HG03571 (cell line): ENCODE data around the gene C20orf96.
"Not testable (repeated sequence)": the region's sequence is repeated elsewhere in the genome, so short reads cannot be mapped to it uniquely, and the experiment has no call there.

Experiments
- ATAC-seq: cut with Tn5 transposase; IDR thresholded peaks from one replicate; pipeline ENCODE4 v1.9.1; 2021; ENCODE audit not compliant: unreplicated experiment

Gene C20orf96

DNA sequence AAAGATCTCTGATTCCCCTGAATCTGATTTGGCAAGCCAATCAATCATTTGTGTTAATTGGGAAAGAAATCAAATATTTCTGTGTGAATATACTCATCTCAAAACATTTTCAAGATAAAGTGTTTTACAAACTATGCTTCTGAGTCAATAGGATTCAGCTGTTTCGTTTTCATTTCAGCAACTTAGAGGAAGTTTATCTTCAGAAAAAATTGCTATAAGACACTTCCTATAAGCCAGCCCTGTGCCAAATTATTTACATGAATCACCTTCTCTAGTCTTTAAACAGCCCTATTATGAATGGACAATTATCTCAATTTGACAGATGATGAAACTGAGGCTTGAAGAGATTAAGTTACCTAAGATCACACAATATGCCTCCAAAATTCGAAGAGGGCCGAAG, 52.6 kb downstream of the C20orf96 start:
- no peak for ATAC-seq

DNA sequence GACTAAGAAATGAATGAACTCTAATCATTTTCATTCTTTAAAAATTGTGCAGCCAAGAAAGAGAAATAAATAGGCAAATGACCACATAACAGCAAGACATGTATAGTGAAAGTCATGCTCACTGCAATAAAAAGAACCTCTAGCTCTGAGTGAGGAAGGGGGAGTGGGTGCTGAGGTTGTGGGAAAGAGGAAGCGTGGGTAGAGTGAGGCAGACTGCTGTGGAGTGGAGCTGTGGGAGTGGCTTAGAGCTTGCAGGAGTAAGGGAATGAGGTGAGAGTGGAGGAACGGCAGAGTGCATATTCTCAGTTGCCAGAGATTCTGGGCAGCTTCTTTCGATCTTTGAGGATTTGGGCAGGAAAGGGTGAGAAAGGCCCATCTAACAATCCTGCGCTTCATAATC, 53.1 kb downstream of the C20orf96 start:
- no peak for ATAC-seq

GRCh38 chr20:235891-236290, 54.7 kb downstream of the C20orf96 start:
- no peak for ATAC-seq

DNA sequence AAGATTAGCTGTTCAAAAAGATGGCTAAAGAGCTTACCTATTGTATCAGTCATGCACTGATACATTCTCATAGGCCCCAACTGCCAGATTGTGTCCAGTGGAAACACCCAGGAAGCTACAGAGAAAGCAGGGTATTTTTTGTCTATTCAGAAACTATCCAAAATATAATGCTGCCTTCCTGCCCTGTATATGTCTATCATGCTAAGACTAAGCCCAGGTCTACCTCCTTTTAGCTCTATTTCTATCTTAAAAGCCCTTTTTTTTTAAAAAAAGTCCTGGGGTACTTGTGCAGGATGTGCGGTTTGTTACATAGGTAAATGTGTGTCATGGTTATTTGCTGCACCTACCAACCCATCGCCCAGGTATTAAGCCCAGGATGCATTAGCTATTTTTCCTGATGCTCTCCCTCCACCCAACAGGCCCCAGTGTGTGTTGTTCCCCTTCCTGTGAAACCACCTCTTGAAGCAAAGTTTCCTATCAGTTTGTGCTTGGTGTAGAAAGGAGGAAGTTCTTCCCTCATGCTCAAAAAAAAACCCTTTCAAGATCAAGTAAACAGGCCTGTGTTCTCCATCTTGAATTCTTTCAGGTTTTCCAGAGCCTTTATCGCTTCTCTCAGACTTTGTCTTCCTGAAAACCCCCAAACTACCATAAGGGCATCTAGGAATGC, 63.0 kb downstream of the C20orf96 start:
- ATAC-seq, result no peak

- ATAC-seq, result no peak
These were observed 63.6 kb downstream of the C20orf96 start, which contains the start of gene DEFB129 for GRCh38 chr20:226958-227357. TSS of gene DEFB129 (plus strand) at chr20:227258. CDS start at chr20:227289, 31 bp downstream.

- ATAC-seq, result not testable (repeated sequence)
These were observed 64.7 kb downstream of the C20orf96 start for GRCh38 chr20:225879-226278.

- ATAC-seq, result no peak
These were observed 69.2 kb downstream of the C20orf96 start for GRCh38 chr20:221258-221830.
